Sigmoid colon (tissue), 7 donors: Measurements from ENCODE around the gene RAB40B. TPM values are rescaled to one million over a fixed set of nuclear protein-coding genes. Genes with fewer than 3 reads are reported as not detected.

Experiments
- DNase-seq: peaks from one replicate; pipeline ENCODE4 v3.0.0-alpha.2; 2019
- H3K27ac ChIP-seq, 4 donors: fragments of 200-600 bp; sonication (generic); one replicate each; pipeline ENCODE4 v1.5.1; 2016 to 2019; ENCODE audit warnings: mild to moderate bottlenecking in 1 of 4
- H3K27me3 ChIP-seq, 3 donors: fragments of 200-600 bp; sonication (generic); one replicate each; pipeline ENCODE4 v1.5.1; 2019; ENCODE audit warnings: mild to moderate bottlenecking in 1 of 3
- H3K36me3 ChIP-seq, 4 donors: fragments of 200-600 bp; sonication (generic); one replicate each; pipeline ENCODE4 v1.5.1; 2016 to 2019
- H3K4me1 ChIP-seq, 4 donors: fragments of 200-600 bp; sonication (generic); one replicate each; pipeline ENCODE4 v1.5.1; 2017 to 2019
- H3K4me3 ChIP-seq, 4 donors: fragments of 200-600 bp; sonication (generic); one replicate each; pipeline ENCODE4 v1.5.1; 2017 to 2019; ENCODE audit warnings: mild to moderate bottlenecking in 2 of 4, moderate library complexity in 1 of 4
- H3K9me3 ChIP-seq, 4 donors: fragments of 200-600 bp in 3 of 4; sonication (generic) in 3 of 4; one replicate each; pipeline versions ENCODE4 v1.5.1 to v1.6.1; 2013 to 2019
- EP300 ChIP-seq, 4 donors: sonication (generic); formaldehyde crosslinking; IDR thresholded peaks; one replicate each; pipeline ENCODE4 v1.6.1; 2017; ENCODE audit warnings: antibody characterized with exemption in 4 of 4
- POLR2A ChIP-seq, 2 donors: fragments of 450-650 bp; IDR thresholded peaks; one replicate each; pipeline ENCODE4 v1.6.1; 2016; ENCODE audit warnings: antibody characterized with exemption in 2 of 2, mild to moderate bottlenecking in 2 of 2, moderate library complexity in 2 of 2
- POLR2AphosphoS5 ChIP-seq, 4 donors: sonication (generic); formaldehyde crosslinking; IDR thresholded peaks; one replicate each; pipeline ENCODE4 v1.6.1; 2017; ENCODE audit warnings: antibody characterized with exemption in 4 of 4
- WGBS, 2 donors: extraction: QIAGEN DNeasy Blood & Tissue Kit; methylation state at CpG; one replicate each; pipeline ENCODE4 v1.1.7; 2013; 5-methylcytosine and 5-hydroxymethylcytosine counted together
- intact Hi-C: fragments of 100-400 bp; cut with DNase I; formaldehyde crosslinking; loops from one replicate; pipeline ENCODE4 v1.15.1; 2023
- polyA plus RNA-seq, 3 donors: library from polyadenylated mRNA; stranded (reverse); fragments of 200-250 nt; gene quantifications; one replicate each; pipeline ENCODE4 v1.2.3, GENCODE V29; 2013
- total RNA-seq, 4 donors: library from RNA; depleted of rRNA; stranded (reverse); fragments of >200 nt; gene quantifications; one replicate each; pipeline ENCODE4 v1.1.0, GENCODE V29; 2016
- TF ChIP-seq, protein P1 (sequence below), 4 experiments: fragments of 450-650 bp in 3 of 4; fragments of 200-600 bp in 1 of 4; IDR thresholded peaks; one replicate each; pipeline ENCODE4 v1.5.1; 2016 to 2019; ENCODE audit warnings: antibody characterized with exemption in 4 of 4, mild to moderate bottlenecking in 3 of 4, moderate library complexity in 2 of 4
- donor health status: healthy with polysubstance abuse.
- donor health status: Bipolar disorder and iron deficiency.
- donor health status: healthy.

RAB40B gene
- total and polyA plus RNA-seq, 7 donors, result 11.7 to 32.7 (median 23.2) TPM

- Histone ChIP-seq H3K4me3 (no peak overlapping the region), H3K4me1 (peaks cover 0 to 37% (median 19%) of the 10 kb centered on the region in 4 donors), H3K36me3 (peaks cover 7 to 59% (median 24%) of the 10 kb centered on the region in 4 donors), H3K9me3 (no peaks in the 10 kb centered on the region), H3K27ac (no peak overlapping the region), H3K27me3 (no peaks in the 10 kb centered on the region)
- WGBS, 2 donors, result 94% methylated on average over 14 of the region's 14 CpGs
- intact Hi-C loops, result loop anchor here (2.0 to 10.0 kb wide), 2 partner anchors 25 to 147 kb away; no protein-coding TSS in a partner anchor
- no peak for DNase-seq
- TF ChIP-seq POLR2AphosphoS5 (IDR thresholded peaks at IDR 0.05) (no peak), EP300 (IDR thresholded peaks at IDR 0.05) (no peak), POLR2A (IDR thresholded peaks at IDR 0.05) (no peak)
- TF ChIP-seq, protein P1, sequence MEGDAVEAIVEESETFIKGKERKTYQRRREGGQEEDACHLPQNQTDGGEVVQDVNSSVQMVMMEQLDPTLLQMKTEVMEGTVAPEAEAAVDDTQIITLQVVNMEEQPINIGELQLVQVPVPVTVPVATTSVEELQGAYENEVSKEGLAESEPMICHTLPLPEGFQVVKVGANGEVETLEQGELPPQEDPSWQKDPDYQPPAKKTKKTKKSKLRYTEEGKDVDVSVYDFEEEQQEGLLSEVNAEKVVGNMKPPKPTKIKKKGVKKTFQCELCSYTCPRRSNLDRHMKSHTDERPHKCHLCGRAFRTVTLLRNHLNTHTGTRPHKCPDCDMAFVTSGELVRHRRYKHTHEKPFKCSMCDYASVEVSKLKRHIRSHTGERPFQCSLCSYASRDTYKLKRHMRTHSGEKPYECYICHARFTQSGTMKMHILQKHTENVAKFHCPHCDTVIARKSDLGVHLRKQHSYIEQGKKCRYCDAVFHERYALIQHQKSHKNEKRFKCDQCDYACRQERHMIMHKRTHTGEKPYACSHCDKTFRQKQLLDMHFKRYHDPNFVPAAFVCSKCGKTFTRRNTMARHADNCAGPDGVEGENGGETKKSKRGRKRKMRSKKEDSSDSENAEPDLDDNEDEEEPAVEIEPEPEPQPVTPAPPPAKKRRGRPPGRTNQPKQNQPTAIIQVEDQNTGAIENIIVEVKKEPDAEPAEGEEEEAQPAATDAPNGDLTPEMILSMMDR (IDR thresholded peaks at IDR 0.05), result no peak
These were observed 56.5 kb downstream of the RAB40B start for GRCh38 chr17:82642022-82642421.

- Histone ChIP-seq H3K4me1 (peaks cover 0 to 19% (median 2%) of the 10 kb centered on the region in 4 donors), H3K9me3 (no peaks in the 10 kb centered on the region), H3K36me3 (peaks cover 7 to 59% (median 24%) of the 10 kb centered on the region in 4 donors), H3K27me3 (no peaks in the 10 kb centered on the region), H3K27ac (no peak overlapping the region), H3K4me3 (no peak overlapping the region)
- DNase-seq, result no peak
- intact Hi-C loops, result loop anchor here (10.0 kb wide), 1 partner anchor 145 kb away; no protein-coding TSS in a partner anchor
- 90 to 95% methylated on average over 5 of the region's 5 CpGs for WGBS, 2 donors
- TF ChIP-seq, protein P1 (IDR thresholded peaks at IDR 0.05), result no peak
- TF ChIP-seq POLR2AphosphoS5 (IDR thresholded peaks at IDR 0.05) (no peak), EP300 (IDR thresholded peaks at IDR 0.05) (no peak), POLR2A (IDR thresholded peaks at IDR 0.05) (no peak)
These were observed 58.5 kb downstream of the RAB40B start for GRCh38 chr17:82640036-82640435.

DNA sequence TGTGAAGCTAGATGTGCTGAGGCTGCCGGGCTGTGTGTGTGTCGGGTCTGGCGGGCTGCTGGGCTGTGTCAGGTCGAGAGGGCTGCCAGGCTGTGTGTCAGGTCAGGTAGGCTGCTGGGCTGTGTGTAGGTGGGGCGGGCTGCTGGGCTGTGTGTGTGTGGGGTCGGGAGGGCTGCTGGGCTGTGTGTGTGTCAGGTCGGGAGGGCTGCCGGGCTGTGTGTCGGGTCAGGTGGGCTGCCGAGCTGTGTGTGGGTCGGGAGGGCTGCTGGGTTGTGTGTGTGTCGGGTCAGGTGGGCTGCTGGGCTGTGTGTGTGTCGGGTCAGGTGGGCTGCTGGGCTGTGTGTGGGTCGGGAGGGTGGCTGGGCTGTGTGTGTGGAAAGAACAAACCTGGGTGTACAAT, 58.9 kb downstream of the RAB40B start:
- Histone ChIP-seq H3K9me3 (no peaks in the 10 kb centered on the region), H3K4me1 (peaks cover 0 to 15% (median 0%) of the 10 kb centered on the region in 4 donors), H3K36me3 (peaks cover 7 to 59% (median 24%) of the 10 kb centered on the region in 4 donors), H3K4me3 (no peak overlapping the region), H3K27ac (no peak overlapping the region), H3K27me3 (no peaks in the 10 kb centered on the region)
- TF ChIP-seq, protein P1 (IDR thresholded peaks at IDR 0.05), result no peak
- TF ChIP-seq EP300 (IDR thresholded peaks at IDR 0.05) (no peak), POLR2A (IDR thresholded peaks at IDR 0.05) (no peak), POLR2AphosphoS5 (IDR thresholded peaks at IDR 0.05) (no peak)
- no peak for DNase-seq
- intact Hi-C loops, result loop anchor here (10.0 kb wide), 2 partner anchors 145 to 285 kb away; partner anchors contain the start of gene TEX19
- 91% methylated on average over 14 of the region's 14 CpGs for WGBS, 2 donors

GRCh38 chr17:82638183-82638773, 60.2 kb downstream of the RAB40B start:
- no peaks in the 10 kb centered on the region for H3K27me3 ChIP-seq
- intact Hi-C loops, result loop anchor here (10.0 kb wide), 1 partner anchor 283 kb away; the partner anchor contains the start of gene TEX19
- H3K4me1 ChIP-seq, result peaks cover 0 to 15% (median 0%) of the 10 kb centered on the region in 4 donors
- H3K36me3 ChIP-seq, result peaks cover 5 to 50% (median 17%) of the 10 kb centered on the region in 4 donors
- no peak overlapping the region for H3K4me3 ChIP-seq
- WGBS, 2 donors, result 82 to 92% methylated on average over 4 of the region's 5 CpGs
- no peak overlapping the region for H3K27ac ChIP-seq
- H3K9me3 ChIP-seq, result no peaks in the 10 kb centered on the region
- TF ChIP-seq EP300 (IDR thresholded peaks at IDR 0.05) (no peak), POLR2AphosphoS5 (IDR thresholded peaks at IDR 0.05) (no peak), POLR2A (IDR thresholded peaks at IDR 0.05) (no peak)
- TF ChIP-seq, protein P1 (IDR thresholded peaks at IDR 0.05), result no peak
- no peak for DNase-seq
